LNCaP clone FGC (cell line): ENCODE measurements around the gene RCAN1.

Experiments
- DNase-seq: peaks from one replicate; pipeline ENCODE4 v3.0.0-alpha.2; 2011; ENCODE audit warnings: low read depth
- H3K4me3 ChIP-seq: 2 replicates; pipeline ENCODE4 v1.5.1; 2011; ENCODE audit warnings: mild to moderate bottlenecking, low read depth, low read length, control low read depth
- TF ChIP-seq, protein P1 (sequence below): IDR thresholded peaks from 2 replicates; pipeline ENCODE4 v1.5.1; 2012; ENCODE audit warnings: mild to moderate bottlenecking; ENCODE audit not compliant: control insufficient read depth, insufficient read depth; ENCODE audit errors: extremely low read depth

RCAN1 gene

GRCh38 chr21:34623516-34623915 lies 8.6 kb upstream of the RCAN1 start:
- no peak for DNase-seq
- no peak overlapping the region for H3K4me3 ChIP-seq
- TF ChIP-seq, protein P1, sequence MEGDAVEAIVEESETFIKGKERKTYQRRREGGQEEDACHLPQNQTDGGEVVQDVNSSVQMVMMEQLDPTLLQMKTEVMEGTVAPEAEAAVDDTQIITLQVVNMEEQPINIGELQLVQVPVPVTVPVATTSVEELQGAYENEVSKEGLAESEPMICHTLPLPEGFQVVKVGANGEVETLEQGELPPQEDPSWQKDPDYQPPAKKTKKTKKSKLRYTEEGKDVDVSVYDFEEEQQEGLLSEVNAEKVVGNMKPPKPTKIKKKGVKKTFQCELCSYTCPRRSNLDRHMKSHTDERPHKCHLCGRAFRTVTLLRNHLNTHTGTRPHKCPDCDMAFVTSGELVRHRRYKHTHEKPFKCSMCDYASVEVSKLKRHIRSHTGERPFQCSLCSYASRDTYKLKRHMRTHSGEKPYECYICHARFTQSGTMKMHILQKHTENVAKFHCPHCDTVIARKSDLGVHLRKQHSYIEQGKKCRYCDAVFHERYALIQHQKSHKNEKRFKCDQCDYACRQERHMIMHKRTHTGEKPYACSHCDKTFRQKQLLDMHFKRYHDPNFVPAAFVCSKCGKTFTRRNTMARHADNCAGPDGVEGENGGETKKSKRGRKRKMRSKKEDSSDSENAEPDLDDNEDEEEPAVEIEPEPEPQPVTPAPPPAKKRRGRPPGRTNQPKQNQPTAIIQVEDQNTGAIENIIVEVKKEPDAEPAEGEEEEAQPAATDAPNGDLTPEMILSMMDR = no peak

- TF ChIP-seq, protein P1 = no peak
- no peak overlapping the region for H3K4me3 ChIP-seq
- DNase-seq = no peak
Observed at GRCh38 chr21:34621434-34622350, 6.8 kb upstream of the RCAN1 start.

GRCh38 chr21:34619841-34620665 lies 5.1 kb upstream of the RCAN1 start:
- H3K4me3 ChIP-seq = no peak overlapping the region
- TF ChIP-seq, protein P1 = no peak
- no peak for DNase-seq

- TF ChIP-seq, protein P1 = no peak
- H3K4me3 ChIP-seq = no peak overlapping the region
- no peak for DNase-seq
Observed at GRCh38 chr21:34618941-34619340, 4.0 kb upstream of the RCAN1 start.

- no peak for DNase-seq
- TF ChIP-seq, protein P1 = no peak
- H3K4me3 ChIP-seq = no peak overlapping the region
Observed at GRCh38 chr21:34617753-34618339, 2.9 kb upstream of the RCAN1 start.

DNA sequence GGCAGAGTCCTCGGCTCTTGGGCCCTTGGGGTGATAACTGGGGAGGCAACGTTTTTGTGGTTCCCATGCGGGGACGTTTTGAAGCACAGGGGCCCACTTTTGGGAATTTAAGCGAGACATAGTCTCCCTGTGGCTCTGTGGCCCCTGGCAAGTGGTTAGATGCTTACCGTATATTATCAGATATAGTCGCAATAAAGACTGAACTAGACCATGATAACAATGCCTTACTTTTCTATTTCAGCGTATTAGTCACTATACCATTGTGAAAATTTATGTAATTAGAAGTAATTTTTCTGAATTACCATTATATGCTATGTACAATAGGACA lies 538 bp upstream of the RCAN1 start:
- TF ChIP-seq, protein P1 = no peak
- peak overlapping the region; percentile 64 for H3K4me3 ChIP-seq
- DNase-seq = no peak
